ENCODE measurements around the gene ATXN1. TPM values are rescaled to one million over a fixed set of nuclear protein-coding genes. Genes with fewer than 3 reads are reported as not detected.

ATXN1 gene
- total RNA-seq, 1 experiment from 2014 or later: 5.6 TPM

DNA sequence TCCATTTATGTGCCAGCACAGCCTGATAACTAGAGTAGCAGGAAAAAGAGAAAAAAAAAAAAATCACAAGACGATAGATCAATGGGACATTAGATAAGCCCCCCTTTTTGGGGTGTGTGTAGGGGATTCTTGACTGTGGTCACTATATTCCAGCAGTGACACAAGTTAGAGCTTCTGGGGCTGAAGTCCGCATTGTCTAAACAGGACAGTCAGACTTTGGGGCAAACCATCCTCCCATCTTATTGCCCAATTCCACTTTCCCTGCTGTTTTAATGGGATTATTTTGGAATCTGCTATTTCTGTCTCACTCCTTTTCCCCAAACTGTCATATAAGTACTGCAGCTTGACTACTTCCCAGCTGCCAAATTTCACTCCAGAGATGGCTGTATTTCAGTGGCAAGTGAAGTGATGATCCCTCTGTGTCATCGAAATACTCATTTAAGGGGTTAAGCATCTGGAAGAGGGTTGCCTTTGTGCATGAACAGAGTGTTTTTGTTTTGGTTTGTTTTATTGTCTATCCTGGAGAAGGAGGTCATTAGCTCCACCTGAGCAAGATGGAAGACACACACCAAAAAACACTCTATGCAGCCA lies 182.5 kb downstream of the ATXN1 start:
- no peak overlapping the region for H3T11ph ChIP-seq (ENCODE audit: low read length)
- H3K23ac ChIP-seq (ENCODE audit: insufficient read length, low read depth, low read length): no peak overlapping the region
- H4K5ac ChIP-seq (ENCODE audit: insufficient read length, low read depth, low read length): no peak overlapping the region
- no peaks in the 10 kb centered on the region for H3K36me3 Mint-ChIP-seq (ENCODE audit: insufficient read depth in 1 of 3, low read depth in 3 of 3)
- no peak overlapping the region for H2AFZ ChIP-seq (ENCODE audit: low read length)
- no CpG with 5 or more reads among the region's 3 CpGs for WGBS (ENCODE audit: extremely low coverage, insufficient read length, low lambda C conversion rate)
- H2BK15ac ChIP-seq (ENCODE audit: low read depth, low read length): no peak overlapping the region
- H3K4me3 Mint-ChIP-seq: no peak overlapping the region
- H3K27ac Mint-ChIP-seq: no peak overlapping the region
- H2AK5ac ChIP-seq (ENCODE audit: insufficient read length, low read length): no peak overlapping the region
- TF ChIP-seq CTCF (conservative IDR thresholded peaks at IDR 0.05): no peak
- no peak overlapping the region for H3K18ac ChIP-seq (ENCODE audit: insufficient read length, low read depth, low read length)
- H3K27me3 Mint-ChIP-seq (ENCODE audit: low read depth): no peaks in the 10 kb centered on the region
- H3K4me1 ChIP-seq (ENCODE audit: insufficient read depth, low read length): no peaks in the 10 kb centered on the region
- H3K9ac ChIP-seq (ENCODE audit: extremely low read depth, insufficient read length, low read length): no peak overlapping the region
- no peak overlapping the region for H2BK120ac ChIP-seq (ENCODE audit: low read depth, low read length, poor library complexity, severe bottlenecking)
- no peaks in the 10 kb centered on the region for H3K23me2 ChIP-seq (ENCODE audit: insufficient read length, low read depth, low read length, poor library complexity, severe bottlenecking)
- no peak overlapping the region for H3K27ac ChIP-seq (ENCODE audit: insufficient read length, low read depth, low read length)
- H4K8ac ChIP-seq (replicated peaks; ENCODE audit: insufficient read length, low read depth, low read length): no peak overlapping the region
- DNase-seq: no peak
- no peaks in the 10 kb centered on the region for H4K20me1 ChIP-seq (ENCODE audit: control insufficient read depth, insufficient read depth, insufficient read length)
- H3K79me2 ChIP-seq (ENCODE audit: insufficient read depth, low read length): no peaks in the 10 kb centered on the region
- no peaks in the 10 kb centered on the region for H3K9me3 ChIP-seq (ENCODE audit: control insufficient read depth, low read depth, low read length)
- no peak overlapping the region for H3K56ac ChIP-seq (ENCODE audit: insufficient read length, low read depth, low read length)
- no peak overlapping the region for H2BK5ac ChIP-seq (ENCODE audit: insufficient read length, low read length)
- H3K4me2 ChIP-seq (ENCODE audit: insufficient read depth, insufficient read length, low read length): no peak overlapping the region
- H3K9me3 Mint-ChIP-seq: no peaks in the 10 kb centered on the region
- H4K91ac ChIP-seq (ENCODE audit: insufficient read length, low read depth, low read length): no peak overlapping the region
- no peak overlapping the region for H2BK20ac ChIP-seq (ENCODE audit: low read depth, low read length, poor library complexity, severe bottlenecking)
- H3K27me3 ChIP-seq (ENCODE audit: insufficient read depth, low read length): no peaks in the 10 kb centered on the region
- no peak overlapping the region for H2BK12ac ChIP-seq (ENCODE audit: insufficient read length, low read depth, low read length)
- H3K79me1 ChIP-seq (ENCODE audit: insufficient read depth, low read depth, low read length, poor library complexity, severe bottlenecking): no peaks in the 10 kb centered on the region
- peaks cover 0 to under 1% of the 10 kb centered on the region in 2 experiments; a peak in 1 of 4 replicates for H3K4me1 Mint-ChIP-seq
- no peak overlapping the region for H3K14ac ChIP-seq (ENCODE audit: insufficient read depth, low read length)
- H3K4ac ChIP-seq (ENCODE audit: low read depth, low read length): no peak overlapping the region
